ENCODE results near the gene PLA2G4D. TPM values are rescaled to one million over a fixed set of nuclear protein-coding genes. Genes with fewer than 3 reads are reported as not detected.

The PLA2G4D gene
- total RNA-seq, 1 donor from 2014 or later = not detected

- Mint-ChIP-seq H3K9me3 (no peaks in the 10 kb centered on the region), H3K36me3 (ENCODE audit: low read depth) (no peaks in the 10 kb centered on the region), H3K27me3 (ENCODE audit: low read depth) (peaks cover 3% of the 10 kb centered on the region), H3K4me1 (ENCODE audit: low read depth) (peaks cover 4% of the 10 kb centered on the region), H3K27ac (no peak overlapping the region), H3K4me3 (ENCODE audit: low read depth) (no peak overlapping the region)
- intact Hi-C loops (cut with micrococcal nuclease) = no loop called here
- DNase-seq (ENCODE audit: low spot score) = no peak
These were observed 47.8 kb downstream of the PLA2G4D start for GRCh38 chr15:42046597-42046996.

GRCh38 chr15:42045211-42045615 lies 49.1 kb downstream of the PLA2G4D start:
- Mint-ChIP-seq H3K4me3 (ENCODE audit: low read depth) (no peak overlapping the region), H3K27me3 (ENCODE audit: low read depth) (no peaks in the 10 kb centered on the region), H3K27ac (no peak overlapping the region), H3K9me3 (no peaks in the 10 kb centered on the region), H3K4me1 (ENCODE audit: low read depth) (peaks cover 4% of the 10 kb centered on the region), H3K36me3 (ENCODE audit: low read depth) (no peaks in the 10 kb centered on the region)
- intact Hi-C loops (cut with micrococcal nuclease) = no loop called here
- DNase-seq (ENCODE audit: low spot score) = no peak

GRCh38 chr15:42042602-42043400 lies 51.6 kb downstream of the PLA2G4D start:
- no peak for DNase-seq (ENCODE audit: low spot score)
- Mint-ChIP-seq H3K36me3 (ENCODE audit: low read depth) (no peaks in the 10 kb centered on the region), H3K9me3 (no peaks in the 10 kb centered on the region), H3K4me3 (ENCODE audit: low read depth) (no peak overlapping the region), H3K27ac (no peak overlapping the region), H3K27me3 (ENCODE audit: low read depth) (no peaks in the 10 kb centered on the region), H3K4me1 (ENCODE audit: low read depth) (peaks cover 7% of the 10 kb centered on the region)
- intact Hi-C loops (cut with micrococcal nuclease) = no loop called here

GRCh38 chr15:42038401-42038800 lies 56.0 kb downstream of the PLA2G4D start:
- Mint-ChIP-seq H3K27ac (no peak overlapping the region), H3K4me3 (ENCODE audit: low read depth) (no peak overlapping the region), H3K36me3 (ENCODE audit: low read depth) (no peaks in the 10 kb centered on the region), H3K9me3 (no peaks in the 10 kb centered on the region), H3K27me3 (ENCODE audit: low read depth) (no peaks in the 10 kb centered on the region), H3K4me1 (ENCODE audit: low read depth) (peaks cover 7% of the 10 kb centered on the region)
- no peak for DNase-seq (ENCODE audit: low spot score)
- intact Hi-C loops (cut with micrococcal nuclease) = no loop called here

- Mint-ChIP-seq H3K4me3 (ENCODE audit: low read depth) (no peak overlapping the region), H3K27me3 (ENCODE audit: low read depth) (no peaks in the 10 kb centered on the region)
These were observed 56.7 kb downstream of the PLA2G4D start for GRCh38 chr15:42037656-42038055.

DNA sequence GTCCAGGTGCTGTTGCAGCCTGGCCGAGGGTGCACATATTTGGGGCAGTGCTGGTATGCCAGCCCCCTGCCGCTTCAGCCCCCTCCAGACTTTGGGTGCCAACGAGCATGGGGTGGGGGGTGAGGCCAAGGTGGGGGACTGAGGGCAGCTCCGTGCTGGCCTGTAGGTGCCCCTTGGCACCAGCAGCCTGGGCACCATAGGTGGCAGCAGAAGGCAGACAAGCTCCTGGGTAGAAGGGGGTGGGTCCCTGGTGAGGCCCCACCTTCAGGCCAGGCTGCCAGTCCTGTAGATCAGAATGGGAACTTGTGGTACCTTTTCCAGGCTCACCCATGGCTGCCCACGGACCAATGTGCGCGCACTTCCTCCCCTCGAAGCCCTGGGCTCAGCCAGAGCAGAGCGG lies 57.4 kb downstream of the PLA2G4D start:
- H3K4me1 Mint-ChIP-seq (ENCODE audit: low read depth) = peaks cover 7% of the 10 kb centered on the region
- no peak overlapping the region for H3K4me3 Mint-ChIP-seq (ENCODE audit: low read depth)
- no peak overlapping the region for H3K27ac Mint-ChIP-seq
- no peaks in the 10 kb centered on the region for H3K27me3 Mint-ChIP-seq (ENCODE audit: low read depth)
- DNase-seq (ENCODE audit: low spot score) = no peak
- intact Hi-C loops (cut with micrococcal nuclease) = no loop called here
- H3K36me3 Mint-ChIP-seq (ENCODE audit: low read depth) = no peaks in the 10 kb centered on the region
- no peaks in the 10 kb centered on the region for H3K9me3 Mint-ChIP-seq

More at GRCh38 chr15:42037656-42038055, 56.7 kb downstream of the PLA2G4D start:
- Mint-ChIP-seq H3K4me1 (ENCODE audit: low read depth) (peaks cover 7% of the 10 kb centered on the region), H3K36me3 (ENCODE audit: low read depth) (no peaks in the 10 kb centered on the region), H3K9me3 (no peaks in the 10 kb centered on the region), H3K27ac (no peak overlapping the region)
- intact Hi-C loops (cut with micrococcal nuclease) = no loop called here
- no peak for DNase-seq (ENCODE audit: low spot score)

- H3K27ac Mint-ChIP-seq = no peak overlapping the region
- H3K9me3 Mint-ChIP-seq = no peaks in the 10 kb centered on the region
- peaks cover 7% of the 10 kb centered on the region for H3K4me1 Mint-ChIP-seq (ENCODE audit: low read depth)
- intact Hi-C loops (cut with micrococcal nuclease) = no loop called here
- no peak for DNase-seq (ENCODE audit: low spot score)
- H3K36me3 Mint-ChIP-seq (ENCODE audit: low read depth) = no peaks in the 10 kb centered on the region
- no peaks in the 10 kb centered on the region for H3K27me3 Mint-ChIP-seq (ENCODE audit: low read depth)
- H3K4me3 Mint-ChIP-seq (ENCODE audit: low read depth) = no peak overlapping the region
These were observed 58.1 kb downstream of the PLA2G4D start for GRCh38 chr15:42036112-42036905.

DNA sequence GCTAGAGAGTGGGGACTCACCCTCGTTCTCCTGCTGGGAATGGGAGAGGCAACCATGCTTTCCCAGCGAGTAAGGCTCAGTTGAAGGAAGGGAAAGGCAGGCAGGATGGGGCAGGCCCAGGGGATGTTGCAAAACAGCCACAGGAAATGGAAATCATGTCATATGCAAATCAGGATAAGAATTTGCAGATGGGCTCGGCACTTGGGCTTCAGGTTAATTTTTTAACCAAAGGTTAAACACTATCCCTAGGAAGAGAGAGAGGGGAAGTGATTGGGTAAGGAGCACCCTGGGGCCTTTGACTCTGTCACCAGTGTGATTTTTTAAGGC lies 59.0 kb downstream of the PLA2G4D start:
- H3K9me3 Mint-ChIP-seq = no peaks in the 10 kb centered on the region
- no peak overlapping the region for H3K4me3 Mint-ChIP-seq (ENCODE audit: low read depth)
- H3K36me3 Mint-ChIP-seq (ENCODE audit: low read depth) = no peaks in the 10 kb centered on the region
- H3K4me1 Mint-ChIP-seq (ENCODE audit: low read depth) = peaks cover 7% of the 10 kb centered on the region
- no peak for DNase-seq (ENCODE audit: low spot score)
- H3K27ac Mint-ChIP-seq = no peak overlapping the region
- no peaks in the 10 kb centered on the region for H3K27me3 Mint-ChIP-seq (ENCODE audit: low read depth)
- intact Hi-C loops (cut with micrococcal nuclease) = no loop called here

GRCh38 chr15:42034628-42035434 lies 59.5 kb downstream of the PLA2G4D start:
- Mint-ChIP-seq H3K4me3 (ENCODE audit: low read depth) (no peak overlapping the region), H3K4me1 (ENCODE audit: low read depth) (peaks cover 7% of the 10 kb centered on the region), H3K27me3 (ENCODE audit: low read depth) (peaks cover 3% of the 10 kb centered on the region), H3K27ac (no peak overlapping the region), H3K36me3 (ENCODE audit: low read depth) (no peaks in the 10 kb centered on the region), H3K9me3 (no peaks in the 10 kb centered on the region)
- no peak for DNase-seq (ENCODE audit: low spot score)
- intact Hi-C loops (cut with micrococcal nuclease) = no loop called here

- DNase-seq (ENCODE audit: low spot score) = no peak
- H3K4me3 Mint-ChIP-seq (ENCODE audit: low read depth) = no peak overlapping the region
- H3K27ac Mint-ChIP-seq = no peak overlapping the region
These were observed 61.0 kb downstream of the PLA2G4D start for GRCh38 chr15:42033214-42033873.

GRCh38 chr15:42032376-42033213 lies 61.8 kb downstream of the PLA2G4D start:
- no peak overlapping the region for H3K27ac Mint-ChIP-seq
- intact Hi-C loops (cut with micrococcal nuclease) = no loop called here
- no peak overlapping the region for H3K4me3 Mint-ChIP-seq (ENCODE audit: low read depth)
- no peaks in the 10 kb centered on the region for H3K9me3 Mint-ChIP-seq
- DNase-seq (ENCODE audit: low spot score) = no peak
- H3K27me3 Mint-ChIP-seq (ENCODE audit: low read depth) = peaks cover 9% of the 10 kb centered on the region
- peaks cover 5% of the 10 kb centered on the region for H3K4me1 Mint-ChIP-seq (ENCODE audit: low read depth)
- no peaks in the 10 kb centered on the region for H3K36me3 Mint-ChIP-seq (ENCODE audit: low read depth)

More at GRCh38 chr15:42033214-42033873, 61.0 kb downstream of the PLA2G4D start:
- Mint-ChIP-seq H3K9me3 (no peaks in the 10 kb centered on the region), H3K36me3 (ENCODE audit: low read depth) (no peaks in the 10 kb centered on the region), H3K4me1 (ENCODE audit: low read depth) (peaks cover 5% of the 10 kb centered on the region), H3K27me3 (ENCODE audit: low read depth) (peaks cover 5% of the 10 kb centered on the region)
- intact Hi-C loops (cut with micrococcal nuclease) = no loop called here

Data from activated T-helper 2 cell treated with anti-CD3 and anti-CD28 coated beads, Interferon-gamma antibody, Interleukin-2, Interleukin-4, amounts not matched to agents 10 μg/mL and 5 μg/mL and 100 μg/mL, durations not matched to agents 14 hours and 24 hours and 36 hours (primary cell).